Measurements from ENCODE around the gene GARS1.

GRCh38 chr7:30556840-30557239 lies 37.8 kb upstream of the GARS1 start:
- TF ChIP-seq CTCF (IDR thresholded peaks at IDR 0.05 in 2 of 3, conservative IDR thresholded peaks at IDR 0.05 in 1 of 3; ENCODE audit: insufficient read depth in 2 of 3, low read depth in 1 of 3, low read length in 3 of 3) (no peak), ZNF589 (CRISPR knock-in tag; IDR thresholded peaks at IDR 0.05; ENCODE audit: low read depth) (no peak), POLR3A (IDR thresholded peaks at IDR 0.05; ENCODE audit: borderline replicate concordance, extremely low read depth, insufficient read depth, insufficient read length) (no peak), STAT5B (CRISPR knock-in tag; IDR thresholded peaks at IDR 0.05) (no peak), ILK (tag; IDR thresholded peaks at IDR 0.05; ENCODE audit: borderline replicate concordance, low read depth) (no peak), SRF (CRISPR knock-in tag; IDR thresholded peaks at IDR 0.05) (no peak), PHF20 (IDR thresholded peaks at IDR 0.05; ENCODE audit: partially characterized antibody) (no peak), BHLHE40 (IDR thresholded peaks at IDR 0.05; ENCODE audit: low read length) (no peak)
